Measurements from ENCODE around the gene RALGAPA1.
"Not testable (repeated sequence)": the region's sequence is repeated elsewhere in the genome, so short reads cannot be mapped to it uniquely, and the experiment has no call there.

Gene RALGAPA1

DNA sequence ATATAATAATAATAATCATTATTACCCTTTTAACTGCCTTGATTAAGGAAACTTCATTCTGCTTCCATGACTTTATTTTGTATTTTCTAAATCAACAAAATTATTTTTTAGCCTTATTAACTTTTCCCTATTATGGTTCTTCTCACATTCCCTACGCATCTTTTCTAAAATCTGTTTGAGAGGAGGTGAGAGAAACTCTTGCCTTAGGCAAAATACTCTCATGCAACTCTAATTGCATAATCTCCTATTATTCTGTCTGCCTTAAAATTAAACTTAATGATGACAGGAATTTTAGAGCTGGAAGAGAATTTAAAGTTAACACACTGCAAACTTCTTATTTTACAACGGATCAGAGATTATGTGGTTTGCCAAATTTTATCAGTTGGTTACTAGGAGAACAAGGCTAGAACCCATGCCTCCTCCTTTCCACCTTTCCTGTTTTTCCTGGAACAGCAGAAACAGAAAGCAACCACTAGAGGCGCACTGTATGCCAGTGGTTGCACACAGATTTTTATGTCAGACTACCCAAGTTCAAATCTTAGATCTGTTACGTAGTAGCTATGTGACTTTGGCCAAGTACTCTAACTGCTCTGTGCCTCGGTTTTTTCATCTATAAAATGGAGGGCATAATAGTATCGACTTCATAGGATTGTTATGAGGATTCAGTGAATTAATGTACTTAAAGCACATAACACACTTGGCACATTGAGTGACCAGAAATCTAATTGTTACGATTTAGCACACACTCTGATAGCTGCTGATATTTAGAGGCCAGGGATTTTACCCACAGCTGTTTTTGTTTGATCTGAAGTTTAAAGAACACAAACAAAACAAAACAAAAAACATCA is 12.7 kb upstream of the RALGAPA1 start:
- peak; percentile 21 for DNase-seq

DNA sequence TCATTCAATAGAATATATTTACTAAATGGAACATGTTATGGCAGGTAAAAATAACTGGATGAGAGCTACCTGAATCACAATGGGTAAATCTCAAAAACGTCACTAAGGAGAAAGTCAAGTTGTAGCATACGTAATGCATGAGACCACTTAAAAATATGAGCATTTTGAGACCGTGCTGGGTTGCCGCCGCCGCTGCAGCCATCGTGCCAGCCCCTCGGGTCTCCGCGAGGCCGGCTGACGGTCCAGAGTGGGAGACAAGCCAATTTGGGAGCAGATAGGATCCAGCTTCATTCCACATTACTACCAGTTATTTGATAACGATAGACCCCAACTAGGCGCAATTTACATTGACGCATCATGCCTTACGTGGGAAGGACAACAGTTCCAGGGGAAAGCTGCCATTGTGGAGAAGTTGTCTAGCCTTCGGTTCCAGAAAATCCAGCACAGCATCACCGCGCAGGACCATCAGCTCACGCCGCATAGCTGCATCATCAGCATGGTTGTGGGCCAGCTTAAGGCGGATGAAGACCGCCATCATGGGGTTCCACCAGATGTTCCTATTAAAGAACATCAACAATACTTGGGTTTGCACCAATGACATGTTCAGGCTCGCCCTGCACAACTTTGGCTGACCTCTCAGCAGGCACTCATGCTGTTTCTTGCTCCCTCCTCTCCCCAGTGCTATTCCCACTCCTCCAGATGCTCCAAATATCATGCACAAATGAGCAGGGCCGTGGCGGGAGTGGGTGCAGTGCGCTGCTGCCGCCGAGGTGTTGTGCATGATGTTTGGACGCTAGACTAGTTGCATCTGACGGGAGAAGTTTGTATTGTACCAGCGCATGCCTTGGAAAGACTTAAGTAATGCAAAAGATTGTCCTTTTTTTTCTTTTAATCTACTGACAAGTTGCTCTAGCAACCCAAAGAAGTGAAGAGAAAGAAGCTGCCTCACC is 10.8 kb upstream of the RALGAPA1 start:
- no peak for DNase-seq

DNA sequence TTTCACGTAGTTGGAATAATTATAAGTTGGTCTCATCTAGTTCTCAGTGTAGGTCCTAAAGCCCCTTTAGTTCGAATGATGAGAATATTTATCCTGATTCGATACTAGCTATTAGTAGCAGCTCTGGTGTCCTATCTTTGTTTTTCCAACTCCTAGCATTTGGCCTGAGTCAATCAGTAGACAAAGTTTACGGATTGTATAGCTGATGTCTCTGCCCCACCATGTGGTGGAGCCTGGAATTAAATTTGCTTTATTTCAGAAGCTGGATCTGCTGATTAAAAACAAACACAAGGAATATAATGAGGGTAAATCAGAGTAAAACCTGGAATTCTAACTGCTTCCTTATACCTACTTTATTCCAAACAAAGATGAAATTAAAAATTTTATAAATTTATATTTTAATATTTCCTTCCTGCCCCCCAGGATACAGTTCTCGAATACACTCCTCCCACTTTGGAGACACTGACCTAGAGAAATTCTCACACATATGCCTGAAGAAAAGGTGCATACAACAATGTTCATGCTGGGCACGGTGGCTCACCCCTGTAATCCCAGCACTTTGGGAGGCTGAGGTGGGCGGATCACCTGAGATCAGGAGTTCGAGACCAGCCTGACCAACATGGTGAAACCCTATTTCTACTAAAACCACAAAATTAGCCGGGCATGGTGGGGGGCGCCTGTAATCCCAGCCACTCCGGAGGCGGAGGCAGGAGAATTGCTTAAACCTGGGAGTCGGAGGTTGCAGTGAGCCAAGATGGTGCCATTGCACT is 9.4 kb upstream of the RALGAPA1 start:
- peak; percentile 25 for DNase-seq

DNA sequence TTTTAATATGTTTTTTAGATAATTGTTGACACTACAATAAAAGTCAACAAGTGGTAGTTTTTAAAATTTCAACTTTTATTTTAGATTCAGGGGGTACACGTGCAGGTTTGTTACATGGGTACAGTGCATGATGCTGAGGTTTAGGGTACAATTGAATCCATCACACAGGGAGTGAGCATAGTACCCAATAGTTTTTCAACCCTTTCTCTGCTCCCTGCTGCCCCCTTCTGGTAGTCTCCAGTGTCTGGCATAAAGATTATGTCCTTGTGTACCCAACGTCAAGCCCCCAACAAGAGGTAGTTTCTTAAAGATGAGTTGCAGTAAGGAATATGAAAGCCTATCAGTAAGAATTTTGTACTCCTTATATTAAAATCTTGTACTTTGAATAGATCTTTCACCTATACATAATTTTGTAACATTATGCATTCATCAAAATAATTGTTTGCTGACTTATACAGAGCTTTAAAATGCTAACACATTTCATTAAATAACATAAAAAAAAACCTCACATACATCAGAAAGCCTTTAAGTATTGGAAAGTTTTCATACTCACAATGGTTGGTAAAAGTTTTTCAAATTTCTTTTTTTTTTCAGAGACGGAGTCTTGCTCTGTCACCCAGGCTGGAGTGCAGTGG is 5.4 kb upstream of the RALGAPA1 start:
- DNase-seq: peak; percentile 25

DNA sequence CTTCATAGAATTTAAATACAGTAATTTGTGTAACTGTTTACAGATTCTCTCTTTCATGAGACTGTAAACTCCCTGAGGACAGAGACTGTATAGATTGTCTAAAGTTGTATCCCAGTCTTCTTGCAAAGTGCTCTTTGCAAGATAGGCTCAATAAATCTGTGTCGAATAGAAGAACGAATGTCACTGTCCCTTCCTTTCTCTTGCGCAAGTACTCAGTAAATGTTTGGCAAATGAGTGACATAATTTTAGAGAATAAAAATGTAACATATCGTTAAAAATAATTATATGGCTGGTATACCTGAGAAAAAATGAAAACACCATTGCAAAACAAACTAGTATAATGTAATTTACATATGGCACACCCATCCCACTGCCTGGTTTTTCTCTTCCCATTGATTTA is 1.9 kb upstream of the RALGAPA1 start:
- no peak for DNase-seq

DNA sequence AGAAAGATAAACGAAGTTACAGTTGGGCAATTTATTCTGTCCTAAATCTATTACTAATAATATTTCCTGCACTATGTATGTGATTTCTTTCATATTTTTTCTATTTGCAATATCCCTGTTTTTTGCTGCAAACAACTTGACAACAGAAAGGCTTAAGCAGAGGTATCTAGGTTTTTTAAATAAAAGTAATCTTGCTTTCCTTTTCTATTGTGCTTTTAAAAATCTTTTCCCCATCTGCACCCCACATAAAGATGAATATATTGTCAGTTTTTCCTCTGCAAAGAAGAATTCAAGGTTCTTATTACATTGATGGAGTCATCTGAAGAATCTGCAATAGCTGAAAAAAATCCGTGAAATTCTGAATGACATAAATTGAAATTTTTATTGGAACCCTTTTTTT is 502 bp upstream of the RALGAPA1 start:
- DNase-seq: no peak

DNA sequence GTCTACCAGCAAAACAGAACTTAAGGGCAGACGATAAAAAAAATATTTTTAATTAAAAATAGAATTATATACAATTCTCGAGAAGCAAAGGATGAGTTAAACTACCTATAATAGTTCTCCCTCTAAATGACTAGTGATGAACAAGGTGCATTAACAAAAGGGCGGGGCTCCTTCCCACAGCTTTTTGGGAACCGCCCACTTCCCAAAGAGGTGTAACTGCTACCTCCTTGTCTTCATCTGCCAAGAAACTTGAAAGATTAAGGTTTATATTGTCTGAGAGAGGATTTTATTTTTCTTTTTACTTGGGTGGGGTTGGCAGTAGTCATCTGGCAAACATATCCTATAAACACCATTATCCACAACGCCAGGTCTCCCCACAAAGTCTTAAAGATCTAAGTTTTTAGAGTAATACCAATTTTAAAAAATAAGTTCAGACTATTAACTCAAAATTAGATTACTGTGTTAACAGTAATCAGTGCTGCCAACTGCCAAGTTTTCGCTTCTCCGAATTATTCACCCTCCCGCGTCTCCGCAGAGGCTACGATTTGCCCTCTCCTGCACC is 938 bp downstream of the RALGAPA1 start:
- DNase-seq: no peak

DNA sequence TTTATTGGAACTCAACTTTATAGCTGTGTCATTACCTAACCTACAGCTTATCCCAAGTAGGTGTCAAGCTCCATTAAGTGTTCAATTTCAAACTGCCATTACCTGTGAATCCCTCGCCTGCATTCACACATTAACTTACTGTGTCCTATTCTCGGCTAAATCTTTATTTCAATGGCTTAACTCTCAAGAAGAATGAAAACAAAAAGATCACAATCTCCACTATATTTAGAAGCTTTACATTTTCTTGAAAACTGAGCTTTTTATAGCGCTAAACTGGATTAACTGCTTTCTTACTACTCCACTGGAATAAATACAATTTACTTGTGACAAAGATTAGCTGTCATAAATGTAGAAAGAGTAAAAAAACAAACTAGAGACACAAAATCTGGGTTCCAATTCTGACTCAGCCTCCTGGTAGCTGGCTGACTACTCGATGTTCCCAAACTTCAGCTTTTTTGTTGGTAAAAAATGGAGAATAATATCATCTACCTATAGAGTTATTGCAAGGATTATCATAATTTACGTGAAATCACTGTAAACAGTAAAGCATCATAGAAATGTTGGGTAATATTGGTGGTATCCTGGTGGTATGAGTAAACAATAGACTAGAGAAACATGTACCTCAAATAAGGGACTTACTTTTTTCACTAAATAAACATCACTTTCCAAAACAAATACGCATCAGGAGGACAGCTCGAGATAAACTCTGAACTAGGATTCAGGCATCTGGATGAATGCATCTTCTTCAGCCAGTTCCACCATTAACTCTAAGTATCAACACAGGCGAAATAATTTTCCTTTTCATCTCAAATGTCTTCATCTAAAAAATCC is 1.7 kb downstream of the RALGAPA1 start:
- no peak for DNase-seq

DNA sequence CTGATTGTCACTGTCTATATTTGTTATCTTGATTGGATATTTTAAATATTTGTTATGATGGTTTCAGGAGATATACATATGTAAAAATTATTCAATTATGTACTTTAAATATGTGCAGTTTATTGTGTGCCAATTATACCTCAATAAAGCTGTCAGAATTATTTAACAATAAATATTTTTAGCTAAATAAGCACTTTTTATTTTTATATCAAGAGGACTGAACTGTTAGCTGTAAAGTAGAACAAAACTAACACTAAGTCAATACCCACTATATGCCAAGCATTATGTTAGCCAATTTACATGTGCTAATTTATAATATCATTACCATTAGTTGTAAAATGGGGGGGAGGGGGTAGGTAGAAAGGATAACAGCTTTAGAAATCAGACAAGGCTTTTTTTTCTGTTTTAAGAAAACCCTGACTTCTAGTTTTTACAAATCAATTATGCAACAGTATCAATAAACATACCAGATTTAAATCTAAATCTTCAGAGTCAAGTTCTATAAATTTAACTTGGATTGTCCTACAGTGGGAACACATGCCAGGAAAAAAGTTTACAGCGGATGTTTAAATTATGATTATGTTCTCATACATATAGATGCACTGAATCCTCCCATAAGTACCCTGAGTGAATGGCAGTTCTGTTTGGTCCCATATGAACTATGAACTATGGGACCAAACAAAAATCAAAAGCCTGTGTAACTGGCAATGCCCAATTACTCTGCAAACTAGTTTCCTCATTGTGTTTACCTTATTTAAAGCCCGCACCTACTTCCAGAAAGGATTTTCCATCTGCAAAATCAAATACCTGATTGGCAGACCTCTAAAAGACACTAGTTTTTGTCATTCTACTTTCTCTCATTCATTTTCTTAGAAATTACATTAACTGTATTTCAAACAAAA is 2.8 kb downstream of the RALGAPA1 start:
- no peak for DNase-seq

DNA sequence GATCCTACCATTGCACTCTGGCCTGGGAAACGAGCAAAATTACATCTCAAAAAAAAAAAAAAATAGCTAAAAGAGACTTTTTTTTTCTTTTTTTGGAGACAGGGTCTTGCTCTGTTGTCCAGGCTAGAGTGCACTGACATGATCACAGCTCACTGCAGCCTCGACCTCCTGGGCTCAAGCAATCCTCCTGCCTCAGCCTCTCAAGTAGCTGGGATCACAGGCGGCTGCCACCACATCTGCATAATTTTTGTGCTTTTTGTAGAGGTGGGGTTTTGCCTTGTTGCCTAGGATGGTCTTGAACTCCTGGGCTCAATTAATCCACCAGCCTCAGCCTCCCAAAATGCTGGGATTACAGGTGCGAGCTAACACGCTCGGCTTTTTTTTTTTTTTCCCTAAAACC is 11.3 kb downstream of the RALGAPA1 start:
- DNase-seq: no peak

DNA sequence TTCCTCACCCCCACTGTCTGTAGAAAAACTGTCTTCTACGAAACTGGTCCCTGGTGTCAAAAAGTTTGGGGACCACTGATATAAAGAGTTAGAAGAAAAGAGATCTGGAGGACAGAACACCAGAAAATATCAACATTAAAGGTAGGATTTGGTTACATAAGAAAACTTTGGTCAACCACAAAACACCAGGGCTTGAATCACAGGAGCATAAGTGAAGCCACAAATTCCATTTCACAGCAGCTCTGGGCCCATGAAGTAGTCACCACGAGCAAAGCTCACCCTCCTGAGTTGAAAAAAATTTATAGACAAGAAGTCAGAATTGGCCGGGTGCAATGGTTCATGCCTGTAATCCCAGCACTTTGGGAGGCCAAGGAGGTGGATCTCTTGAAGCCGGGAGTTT is 19.4 kb downstream of the RALGAPA1 start:
- DNase-seq: no peak

DNA sequence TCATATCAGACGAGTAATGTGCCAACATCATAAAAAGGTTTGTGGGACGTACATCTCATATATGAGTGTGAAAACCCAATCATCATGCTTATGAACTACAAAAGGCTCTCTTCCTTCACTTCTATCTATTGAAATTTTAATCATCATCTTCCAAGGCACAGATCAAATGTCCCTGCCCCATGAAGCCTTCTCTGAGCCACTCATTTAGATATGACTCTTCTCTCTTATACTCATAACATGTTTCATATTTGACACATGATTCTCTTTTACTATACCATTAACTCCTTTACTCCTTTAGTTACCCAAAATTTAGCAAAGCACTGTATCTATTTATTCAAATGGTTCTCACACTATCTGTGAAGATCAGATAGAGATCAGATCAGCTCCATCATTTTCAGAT is 22.2 kb downstream of the RALGAPA1 start:
- no peak for DNase-seq

DNA sequence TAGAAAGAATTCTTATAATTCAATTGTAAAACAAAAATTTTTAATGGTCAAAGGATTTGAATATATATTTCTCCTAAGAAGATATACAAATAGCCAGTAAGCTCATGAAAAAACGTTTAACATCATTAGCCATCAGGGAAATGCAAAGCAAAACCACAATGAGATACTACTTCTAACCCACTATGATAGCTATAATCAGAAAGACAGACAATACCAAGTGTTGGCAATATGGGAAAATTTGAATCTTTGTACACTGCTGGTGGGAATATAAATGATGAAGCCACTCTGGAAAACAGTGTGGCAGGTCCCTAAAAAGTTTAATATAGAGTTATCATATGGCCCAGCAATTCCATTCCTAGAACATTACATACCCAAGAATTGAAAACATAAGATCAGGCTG is 25.4 kb downstream of the RALGAPA1 start:
- DNase-seq: no peak

DNA sequence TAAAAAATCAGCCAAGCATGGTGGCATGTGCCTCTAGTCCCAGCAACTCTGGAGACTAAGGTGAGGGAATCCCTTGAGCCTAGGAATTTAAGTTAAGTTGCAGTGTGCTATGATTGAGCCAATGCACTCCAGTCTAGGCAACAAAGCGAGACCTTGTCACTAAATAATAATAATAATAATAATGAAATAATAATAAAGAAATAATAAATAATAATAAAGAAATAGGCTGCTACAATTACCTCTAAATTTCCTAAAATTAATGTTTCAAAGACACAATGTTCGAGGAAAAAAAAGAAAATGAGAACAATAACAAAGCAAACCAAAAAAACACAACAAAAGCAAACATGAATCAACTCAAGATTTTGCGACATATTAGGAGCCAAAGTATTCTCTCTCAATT is 29.7 kb downstream of the RALGAPA1 start:
- DNase-seq: no peak

DNA sequence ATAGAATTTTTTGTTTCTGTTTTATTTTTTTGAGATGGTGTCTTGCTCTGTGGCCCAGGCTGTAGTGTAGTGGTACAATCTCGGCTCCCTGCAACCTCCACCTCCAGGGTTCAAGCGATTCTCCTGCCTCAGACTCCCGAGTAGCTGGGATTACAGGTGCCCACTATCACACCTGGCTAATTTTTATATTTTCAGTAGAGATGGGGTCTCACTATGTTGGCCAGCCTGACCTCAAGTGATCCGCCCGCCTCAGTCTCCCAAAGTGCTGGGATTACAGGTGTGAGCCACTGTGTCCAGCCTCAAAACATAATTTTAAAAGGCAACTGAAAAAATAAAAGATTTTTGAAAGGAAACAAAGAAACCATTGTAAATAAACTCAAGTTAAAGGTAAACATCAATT is 31.5 kb downstream of the RALGAPA1 start:
- not testable (repeated sequence) for DNase-seq

DNA sequence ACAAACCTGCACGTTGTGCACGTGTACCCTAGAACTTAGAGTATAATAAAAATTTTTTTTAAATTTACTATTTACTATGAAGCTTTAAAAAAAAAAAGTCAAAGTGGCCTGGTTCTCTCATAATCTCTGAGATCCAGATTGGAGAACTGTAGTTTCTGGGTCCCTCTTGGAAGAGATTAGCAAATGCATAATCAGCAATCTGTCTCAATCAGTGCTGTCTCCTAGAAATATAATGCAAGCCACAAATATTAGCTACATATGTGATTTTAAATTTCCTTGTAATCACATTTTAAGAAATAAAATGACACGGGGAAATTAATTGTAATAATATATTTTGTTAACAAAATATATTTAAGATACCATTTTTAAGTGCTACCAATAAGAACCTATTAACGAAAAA is 32.3 kb downstream of the RALGAPA1 start:
- DNase-seq: no peak

DNA sequence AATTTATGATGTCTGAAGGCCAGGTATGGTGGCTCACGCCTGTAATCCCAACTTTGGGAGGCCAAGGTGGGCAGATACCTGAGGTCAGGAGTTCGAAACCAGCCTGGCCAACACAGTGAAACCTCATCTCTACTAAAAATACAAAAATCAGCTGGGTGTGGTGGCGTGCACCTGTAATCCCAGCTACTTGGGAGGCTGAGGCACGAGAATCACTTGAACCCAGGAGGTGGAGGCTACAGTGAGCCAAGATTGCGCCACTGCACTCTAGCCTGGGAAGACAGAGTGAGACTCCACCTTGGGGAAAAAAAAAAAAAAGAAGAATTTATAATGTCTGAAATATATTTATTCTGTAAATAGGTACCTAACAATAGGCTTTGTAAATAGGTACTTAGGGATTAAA is 33.0 kb downstream of the RALGAPA1 start:
- not testable (repeated sequence) for DNase-seq

DNA sequence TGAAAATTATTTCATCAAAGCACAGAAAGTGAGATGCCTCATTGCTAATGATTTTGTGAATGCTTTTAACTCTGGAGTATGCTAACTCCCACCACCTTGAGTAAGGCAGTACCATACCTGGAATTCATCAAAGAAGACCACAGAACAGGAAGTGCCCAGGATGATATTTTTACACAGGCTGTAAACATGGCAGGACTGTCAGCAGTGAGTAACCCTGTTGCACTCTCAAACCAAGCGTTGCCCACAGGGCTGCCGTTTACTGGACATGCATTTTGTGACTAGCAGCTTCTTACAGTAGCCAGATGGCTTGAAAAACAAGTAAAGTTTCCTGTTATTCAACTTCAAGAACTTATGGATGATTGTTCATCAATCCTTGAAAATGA is 42.4 kb downstream of the RALGAPA1 start:
- DNase-seq: no peak

DNA sequence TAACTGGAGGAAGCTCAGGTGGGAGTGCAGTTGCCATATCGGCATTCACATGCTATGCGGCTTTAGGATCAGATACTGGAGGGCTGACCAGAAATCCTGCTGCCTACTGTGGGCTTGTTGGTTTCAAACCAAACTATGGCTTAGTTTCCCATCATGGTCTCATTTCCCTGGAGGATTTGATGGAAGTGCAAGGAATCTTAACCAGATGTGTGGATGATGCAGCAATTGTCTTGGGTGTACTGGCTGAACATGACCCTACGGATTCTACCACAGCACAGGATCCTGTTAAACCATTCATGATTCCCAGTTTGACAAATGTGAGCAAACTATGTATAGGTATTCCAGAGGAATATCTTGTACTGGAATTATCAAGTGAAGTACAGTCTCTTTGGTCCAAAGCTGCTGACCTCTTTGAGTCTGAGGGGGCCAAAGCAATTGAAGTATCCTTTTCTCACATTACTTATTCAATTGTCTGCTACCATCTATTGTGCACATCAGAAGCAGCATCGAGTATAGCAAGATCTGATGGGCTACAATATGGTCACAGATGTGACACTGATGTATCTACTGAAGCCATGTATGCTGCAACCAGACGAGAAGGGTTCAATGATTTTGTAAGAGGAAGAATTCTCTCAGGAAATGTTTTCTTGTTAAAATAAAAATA is 42.9 kb downstream of the RALGAPA1 start:
- DNase-seq: no peak

DNA sequence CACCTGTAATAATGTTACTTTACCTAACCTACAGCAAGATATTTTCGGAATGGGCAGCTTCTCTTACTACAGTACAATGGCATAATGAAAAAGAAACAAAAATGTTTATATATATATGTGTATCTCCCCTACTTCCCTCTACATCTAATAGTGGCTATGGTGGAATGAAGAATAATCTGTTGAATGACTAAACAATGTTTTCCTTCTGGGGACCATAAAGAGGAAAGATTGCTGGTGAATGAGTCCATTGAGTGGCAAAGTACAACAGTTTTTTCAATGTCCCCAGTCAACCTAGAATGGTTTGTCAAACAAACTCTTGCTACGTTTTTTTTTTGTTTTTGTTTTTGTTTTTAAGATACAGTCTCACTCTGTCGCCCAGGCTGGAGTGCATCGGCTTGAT is 47.2 kb downstream of the RALGAPA1 start:
- DNase-seq: no peak
